Stimulated activated CD8-positive, alpha-beta memory T cell treated with anti-CD3 and anti-CD28 coated beads, Interleukin-2, amount 100 ng/mL, for 1 hour (primary cell): ENCODE measurements around the gene USF2.

Experiments
- DNase-seq, 2 donors: peaks; one replicate each; pipeline ENCODE4 v3.0.0-alpha.2; 2020; ENCODE audit warnings: low read depth in 2 of 2

USF2 gene

GRCh38 chr19:35320065-35320713, 51.4 kb downstream of the USF2 start:
- no peak for DNase-seq

- no peak for DNase-seq
Observed at GRCh38 chr19:35321291-35321690, 52.5 kb downstream of the USF2 start.

GRCh38 chr19:35322014-35322413, 53.3 kb downstream of the USF2 start:
- no peak for DNase-seq

GRCh38 chr19:35327642-35328041, 58.9 kb downstream of the USF2 start:
- DNase-seq: no peak

- no peak for DNase-seq
Observed at GRCh38 chr19:35328851-35329285, 60.1 kb downstream of the USF2 start, which contains the start of gene CD22. Gene CD22, plus strand, starts transcription at chr19:35329187. Its CDS starts 2,854 bp downstream, at chr19:35332041.

- no peak for DNase-seq
Observed at GRCh38 chr19:35329323-35329722, 60.6 kb downstream of the USF2 start.
